ENCODE data around the gene ATF7.
"Not testable (repeated sequence)": the region's sequence is repeated elsewhere in the genome, so short reads cannot be mapped to it uniquely, and the experiment has no call there.

The ATF7 gene

GRCh38 chr12:53483225-53483978 is 142.8 kb downstream of the ATF7 start:
- CTCF ChIA-PET, result interaction anchor here (1.5 to 3.6 kb wide), 2 partner anchors 9 to 19 kb away, joined by 3 to 19 read pairs; no protein-coding TSS in a partner anchor

GRCh38 chr12:53482626-53483168 is 143.5 kb downstream of the ATF7 start:
- no peak for DNase-seq (ENCODE audit: low read depth, low spot score)
- CTCF ChIA-PET, result interaction anchor here (0.9 to 11.2 kb wide), 7 partner anchors 9 to 162 kb away, joined by 3 to 99 read pairs (median 3); partner anchors contain the start of genes AAAS and NPFF
- H3K4me3 ChIP-seq (ENCODE audit: low read depth, low read length), result no peak overlapping the region
- TF ChIP-seq CTCF (IDR thresholded peaks at IDR 0.05; ENCODE audit: insufficient read depth, low read length, missing control alignments), result no peak
- POLR2A ChIA-PET, result interaction anchor here (1.2 to 3.6 kb wide), 6 partner anchors 9 to 24 kb away, joined by 3 to 17 read pairs (median 5); partner anchors contain the start of genes MAP3K12 and TARBP2

More at GRCh38 chr12:53483225-53483978, 142.8 kb downstream of the ATF7 start:
- no peak for TF ChIP-seq CTCF (IDR thresholded peaks at IDR 0.05; ENCODE audit: insufficient read depth, low read length, missing control alignments)
- H3K4me3 ChIP-seq (ENCODE audit: low read depth, low read length), result no peak overlapping the region
- no peak for DNase-seq (ENCODE audit: low read depth, low spot score)
- POLR2A ChIA-PET, result interaction anchor here (1.2 to 3.6 kb wide), 3 partner anchors 8 to 16 kb away, joined by 3 to 17 read pairs (median 4); partner anchors contain the start of gene MAP3K12

GRCh38 chr12:53481939-53482586 is 144.1 kb downstream of the ATF7 start:
- POLR2A ChIA-PET, result interaction anchor here (1.2 to 3.6 kb wide), 6 partner anchors 10 to 24 kb away, joined by 3 to 17 read pairs (median 5); partner anchors contain the start of gene TARBP2
- TF ChIP-seq CTCF (IDR thresholded peaks at IDR 0.05; ENCODE audit: insufficient read depth, low read length, missing control alignments), result peak; percentile 12
- no peak for DNase-seq (ENCODE audit: low read depth, low spot score)
- H3K4me3 ChIP-seq (ENCODE audit: low read depth, low read length), result no peak overlapping the region
- CTCF ChIA-PET, result interaction anchor here (0.7 to 11.2 kb wide), 11 partner anchors 8 to 161 kb away, joined by 3 to 99 read pairs (median 4); partner anchors contain the start of genes AAAS and NPFF

GRCh38 chr12:53481458-53481857 is 144.7 kb downstream of the ATF7 start:
- not testable (repeated sequence) for H3K4me3 ChIP-seq (ENCODE audit: low read depth, low read length); DNase-seq (ENCODE audit: low read depth, low spot score)
- ChIA-PET POLR2A (interaction anchor here (1.2 to 3.6 kb wide), 5 partner anchors 10 to 25 kb away, joined by 4 to 17 read pairs (median 6); partner anchors contain the start of gene TARBP2), CTCF (interaction anchor here (0.7 to 11.2 kb wide), 9 partner anchors 11 to 160 kb away, joined by 3 to 99 read pairs (median 4); partner anchors contain the start of genes AAAS and NPFF)

- no peak overlapping the region for H3K4me3 ChIP-seq (ENCODE audit: low read depth, low read length)
- DNase-seq (ENCODE audit: low read depth, low spot score), result no peak
- CTCF ChIA-PET, result interaction anchor here (1.1 to 11.2 kb wide), 5 partner anchors 12 to 158 kb away, joined by 4 to 99 read pairs (median 5); partner anchors contain the start of gene NPFF
- TF ChIP-seq CTCF (IDR thresholded peaks at IDR 0.05; ENCODE audit: insufficient read depth, low read length, missing control alignments), result no peak
- POLR2A ChIA-PET, result interaction anchor here (1.6 to 3.6 kb wide), 4 partner anchors 11 to 25 kb away, joined by 4 to 17 read pairs (median 8); partner anchors contain the start of gene TARBP2
Observed at GRCh38 chr12:53480491-53481442, 145.4 kb downstream of the ATF7 start.

Data from AG04449 (cell line).